ENCODE measurements around the gene GET3. TPM values are rescaled to one million over a fixed set of nuclear protein-coding genes. Genes with fewer than 3 reads are reported as not detected.

GET3 gene
- total RNA-seq, 1 experiment from 2014 or later = 110 TPM

DNA sequence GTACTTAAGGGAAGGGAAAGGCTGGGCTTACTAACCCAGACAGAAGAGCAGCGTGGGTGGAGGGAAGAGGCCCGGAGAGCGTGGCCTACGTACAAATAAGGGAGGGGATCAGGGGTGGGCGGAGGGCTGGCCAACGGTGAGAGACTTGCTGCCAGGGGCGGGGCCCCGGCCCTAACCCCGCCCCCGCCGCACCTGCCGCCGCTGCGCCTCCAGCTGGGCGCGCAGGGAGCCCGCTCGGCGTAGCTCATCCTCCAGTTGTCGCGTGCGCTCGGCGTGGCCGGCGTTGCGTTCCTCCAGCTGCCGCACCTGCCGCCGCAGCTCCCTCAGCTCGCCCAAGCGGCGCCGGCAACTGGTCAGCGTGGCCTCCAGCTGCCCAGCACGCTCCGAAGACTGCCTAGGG is 32.4 kb downstream of the GET3 start (continued):
- TF ChIP-seq, protein P1, sequence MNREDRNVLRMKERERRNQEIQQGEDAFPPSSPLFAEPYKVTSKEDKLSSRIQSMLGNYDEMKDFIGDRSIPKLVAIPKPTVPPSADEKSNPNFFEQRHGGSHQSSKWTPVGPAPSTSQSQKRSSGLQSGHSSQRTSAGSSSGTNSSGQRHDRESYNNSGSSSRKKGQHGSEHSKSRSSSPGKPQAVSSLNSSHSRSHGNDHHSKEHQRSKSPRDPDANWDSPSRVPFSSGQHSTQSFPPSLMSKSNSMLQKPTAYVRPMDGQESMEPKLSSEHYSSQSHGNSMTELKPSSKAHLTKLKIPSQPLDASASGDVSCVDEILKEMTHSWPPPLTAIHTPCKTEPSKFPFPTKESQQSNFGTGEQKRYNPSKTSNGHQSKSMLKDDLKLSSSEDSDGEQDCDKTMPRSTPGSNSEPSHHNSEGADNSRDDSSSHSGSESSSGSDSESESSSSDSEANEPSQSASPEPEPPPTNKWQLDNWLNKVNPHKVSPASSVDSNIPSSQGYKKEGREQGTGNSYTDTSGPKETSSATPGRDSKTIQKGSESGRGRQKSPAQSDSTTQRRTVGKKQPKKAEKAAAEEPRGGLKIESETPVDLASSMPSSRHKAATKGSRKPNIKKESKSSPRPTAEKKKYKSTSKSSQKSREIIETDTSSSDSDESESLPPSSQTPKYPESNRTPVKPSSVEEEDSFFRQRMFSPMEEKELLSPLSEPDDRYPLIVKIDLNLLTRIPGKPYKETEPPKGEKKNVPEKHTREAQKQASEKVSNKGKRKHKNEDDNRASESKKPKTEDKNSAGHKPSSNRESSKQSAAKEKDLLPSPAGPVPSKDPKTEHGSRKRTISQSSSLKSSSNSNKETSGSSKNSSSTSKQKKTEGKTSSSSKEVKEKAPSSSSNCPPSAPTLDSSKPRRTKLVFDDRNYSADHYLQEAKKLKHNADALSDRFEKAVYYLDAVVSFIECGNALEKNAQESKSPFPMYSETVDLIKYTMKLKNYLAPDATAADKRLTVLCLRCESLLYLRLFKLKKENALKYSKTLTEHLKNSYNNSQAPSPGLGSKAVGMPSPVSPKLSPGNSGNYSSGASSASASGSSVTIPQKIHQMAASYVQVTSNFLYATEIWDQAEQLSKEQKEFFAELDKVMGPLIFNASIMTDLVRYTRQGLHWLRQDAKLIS (CRISPR knock-in tag; IDR thresholded peaks at IDR 0.05; ENCODE audit: borderline replicate concordance) = no peak
- TF ChIP-seq TCF7 (CRISPR knock-in tag; IDR thresholded peaks at IDR 0.05; ENCODE audit: low read depth) (no peak), ZNF423 (CRISPR knock-in tag; IDR thresholded peaks at IDR 0.05) (no peak), NR2C2 (CRISPR knock-in tag; IDR thresholded peaks at IDR 0.05) (no peak), IRF2 (CRISPR knock-in tag; IDR thresholded peaks at IDR 0.05; ENCODE audit: borderline replicate concordance, low read depth) (no peak), ZNF121 (CRISPR knock-in tag; IDR thresholded peaks at IDR 0.05) (no peak), ZBTB21 (CRISPR knock-in tag; IDR thresholded peaks at IDR 0.05; ENCODE audit: borderline replicate concordance) (peak; percentile 64; the same call in 1 of the 2 replicates), CREM (CRISPR knock-in tag; IDR thresholded peaks at IDR 0.05) (no peak), RELA (CRISPR knock-in tag; IDR thresholded peaks at IDR 0.05; ENCODE audit: borderline replicate concordance) (0 out of 2 replicates have a peak, but pooled peaks have one; percentile 68), ESRRA (CRISPR knock-in tag; IDR thresholded peaks at IDR 0.05; ENCODE audit: borderline replicate concordance) (no peak; the same call in 1 of the 2 replicates), ZNF671 (CRISPR knock-in tag; IDR thresholded peaks at IDR 0.05) (no peak), MYBL2 (CRISPR knock-in tag; IDR thresholded peaks at IDR 0.05) (no peak), ZNF219 (CRISPR knock-in tag; IDR thresholded peaks at IDR 0.05; ENCODE audit: borderline replicate concordance) (no peak), SP1 (CRISPR knock-in tag; conservative IDR thresholded peaks at IDR 0.05) (peak; percentile 91), ELF4 (CRISPR knock-in tag; IDR thresholded peaks at IDR 0.05; ENCODE audit: low read depth) (no peak), FOXJ3 (CRISPR knock-in tag; IDR thresholded peaks at IDR 0.05; ENCODE audit: borderline replicate concordance) (no peak), ZNF416 (CRISPR knock-in tag; IDR thresholded peaks at IDR 0.05) (no peak), ZNF396 (CRISPR knock-in tag; IDR thresholded peaks at IDR 0.05; ENCODE audit: borderline replicate concordance) (no peak)
- TF ChIP-seq, protein P2, sequence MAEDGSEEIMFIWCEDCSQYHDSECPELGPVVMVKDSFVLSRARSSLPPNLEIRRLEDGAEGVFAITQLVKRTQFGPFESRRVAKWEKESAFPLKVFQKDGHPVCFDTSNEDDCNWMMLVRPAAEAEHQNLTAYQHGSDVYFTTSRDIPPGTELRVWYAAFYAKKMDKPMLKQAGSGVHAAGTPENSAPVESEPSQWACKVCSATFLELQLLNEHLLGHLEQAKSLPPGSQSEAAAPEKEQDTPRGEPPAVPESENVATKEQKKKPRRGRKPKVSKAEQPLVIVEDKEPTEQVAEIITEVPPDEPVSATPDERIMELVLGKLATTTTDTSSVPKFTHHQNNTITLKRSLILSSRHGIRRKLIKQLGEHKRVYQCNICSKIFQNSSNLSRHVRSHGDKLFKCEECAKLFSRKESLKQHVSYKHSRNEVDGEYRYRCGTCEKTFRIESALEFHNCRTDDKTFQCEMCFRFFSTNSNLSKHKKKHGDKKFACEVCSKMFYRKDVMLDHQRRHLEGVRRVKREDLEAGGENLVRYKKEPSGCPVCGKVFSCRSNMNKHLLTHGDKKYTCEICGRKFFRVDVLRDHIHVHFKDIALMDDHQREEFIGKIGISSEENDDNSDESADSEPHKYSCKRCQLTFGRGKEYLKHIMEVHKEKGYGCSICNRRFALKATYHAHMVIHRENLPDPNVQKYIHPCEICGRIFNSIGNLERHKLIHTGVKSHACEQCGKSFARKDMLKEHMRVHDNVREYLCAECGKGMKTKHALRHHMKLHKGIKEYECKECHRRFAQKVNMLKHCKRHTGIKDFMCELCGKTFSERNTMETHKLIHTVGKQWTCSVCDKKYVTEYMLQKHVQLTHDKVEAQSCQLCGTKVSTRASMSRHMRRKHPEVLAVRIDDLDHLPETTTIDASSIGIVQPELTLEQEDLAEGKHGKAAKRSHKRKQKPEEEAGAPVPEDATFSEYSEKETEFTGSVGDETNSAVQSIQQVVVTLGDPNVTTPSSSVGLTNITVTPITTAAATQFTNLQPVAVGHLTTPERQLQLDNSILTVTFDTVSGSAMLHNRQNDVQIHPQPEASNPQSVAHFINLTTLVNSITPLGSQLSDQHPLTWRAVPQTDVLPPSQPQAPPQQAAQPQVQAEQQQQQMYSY (CRISPR knock-in tag; IDR thresholded peaks at IDR 0.05) = peak; percentile 24; the same call in 1 of the 2 replicates
- TF ChIP-seq, protein P3, sequence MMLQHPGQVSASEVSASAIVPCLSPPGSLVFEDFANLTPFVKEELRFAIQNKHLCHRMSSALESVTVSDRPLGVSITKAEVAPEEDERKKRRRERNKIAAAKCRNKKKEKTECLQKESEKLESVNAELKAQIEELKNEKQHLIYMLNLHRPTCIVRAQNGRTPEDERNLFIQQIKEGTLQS (CRISPR knock-in tag; conservative IDR thresholded peaks at IDR 0.05) = no peak
- TF ChIP-seq, protein P4, sequence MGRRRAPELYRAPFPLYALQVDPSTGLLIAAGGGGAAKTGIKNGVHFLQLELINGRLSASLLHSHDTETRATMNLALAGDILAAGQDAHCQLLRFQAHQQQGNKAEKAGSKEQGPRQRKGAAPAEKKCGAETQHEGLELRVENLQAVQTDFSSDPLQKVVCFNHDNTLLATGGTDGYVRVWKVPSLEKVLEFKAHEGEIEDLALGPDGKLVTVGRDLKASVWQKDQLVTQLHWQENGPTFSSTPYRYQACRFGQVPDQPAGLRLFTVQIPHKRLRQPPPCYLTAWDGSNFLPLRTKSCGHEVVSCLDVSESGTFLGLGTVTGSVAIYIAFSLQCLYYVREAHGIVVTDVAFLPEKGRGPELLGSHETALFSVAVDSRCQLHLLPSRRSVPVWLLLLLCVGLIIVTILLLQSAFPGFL (CRISPR knock-in tag; IDR thresholded peaks at IDR 0.05; ENCODE audit: borderline replicate concordance) = no peak
- TF ChIP-seq, protein P5, sequence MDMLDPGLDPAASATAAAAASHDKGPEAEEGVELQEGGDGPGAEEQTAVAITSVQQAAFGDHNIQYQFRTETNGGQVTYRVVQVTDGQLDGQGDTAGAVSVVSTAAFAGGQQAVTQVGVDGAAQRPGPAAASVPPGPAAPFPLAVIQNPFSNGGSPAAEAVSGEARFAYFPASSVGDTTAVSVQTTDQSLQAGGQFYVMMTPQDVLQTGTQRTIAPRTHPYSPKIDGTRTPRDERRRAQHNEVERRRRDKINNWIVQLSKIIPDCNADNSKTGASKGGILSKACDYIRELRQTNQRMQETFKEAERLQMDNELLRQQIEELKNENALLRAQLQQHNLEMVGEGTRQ (CRISPR knock-in tag; IDR thresholded peaks at IDR 0.05) = no peak; the same call in 1 of the 2 replicates
- TF ChIP-seq, protein P6, sequence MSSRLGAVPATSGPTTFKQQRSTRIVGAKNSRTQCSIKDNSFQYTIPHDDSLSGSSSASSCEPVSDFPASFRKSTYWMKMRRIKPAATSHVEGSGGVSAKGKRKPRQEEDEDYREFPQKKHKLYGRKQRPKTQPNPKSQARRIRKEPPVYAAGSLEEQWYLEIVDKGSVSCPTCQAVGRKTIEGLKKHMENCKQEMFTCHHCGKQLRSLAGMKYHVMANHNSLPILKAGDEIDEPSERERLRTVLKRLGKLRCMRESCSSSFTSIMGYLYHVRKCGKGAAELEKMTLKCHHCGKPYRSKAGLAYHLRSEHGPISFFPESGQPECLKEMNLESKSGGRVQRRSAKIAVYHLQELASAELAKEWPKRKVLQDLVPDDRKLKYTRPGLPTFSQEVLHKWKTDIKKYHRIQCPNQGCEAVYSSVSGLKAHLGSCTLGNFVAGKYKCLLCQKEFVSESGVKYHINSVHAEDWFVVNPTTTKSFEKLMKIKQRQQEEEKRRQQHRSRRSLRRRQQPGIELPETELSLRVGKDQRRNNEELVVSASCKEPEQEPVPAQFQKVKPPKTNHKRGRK (CRISPR knock-in tag; IDR thresholded peaks at IDR 0.05; ENCODE audit: borderline replicate concordance) = no peak
- TF ChIP-seq, protein P7, sequence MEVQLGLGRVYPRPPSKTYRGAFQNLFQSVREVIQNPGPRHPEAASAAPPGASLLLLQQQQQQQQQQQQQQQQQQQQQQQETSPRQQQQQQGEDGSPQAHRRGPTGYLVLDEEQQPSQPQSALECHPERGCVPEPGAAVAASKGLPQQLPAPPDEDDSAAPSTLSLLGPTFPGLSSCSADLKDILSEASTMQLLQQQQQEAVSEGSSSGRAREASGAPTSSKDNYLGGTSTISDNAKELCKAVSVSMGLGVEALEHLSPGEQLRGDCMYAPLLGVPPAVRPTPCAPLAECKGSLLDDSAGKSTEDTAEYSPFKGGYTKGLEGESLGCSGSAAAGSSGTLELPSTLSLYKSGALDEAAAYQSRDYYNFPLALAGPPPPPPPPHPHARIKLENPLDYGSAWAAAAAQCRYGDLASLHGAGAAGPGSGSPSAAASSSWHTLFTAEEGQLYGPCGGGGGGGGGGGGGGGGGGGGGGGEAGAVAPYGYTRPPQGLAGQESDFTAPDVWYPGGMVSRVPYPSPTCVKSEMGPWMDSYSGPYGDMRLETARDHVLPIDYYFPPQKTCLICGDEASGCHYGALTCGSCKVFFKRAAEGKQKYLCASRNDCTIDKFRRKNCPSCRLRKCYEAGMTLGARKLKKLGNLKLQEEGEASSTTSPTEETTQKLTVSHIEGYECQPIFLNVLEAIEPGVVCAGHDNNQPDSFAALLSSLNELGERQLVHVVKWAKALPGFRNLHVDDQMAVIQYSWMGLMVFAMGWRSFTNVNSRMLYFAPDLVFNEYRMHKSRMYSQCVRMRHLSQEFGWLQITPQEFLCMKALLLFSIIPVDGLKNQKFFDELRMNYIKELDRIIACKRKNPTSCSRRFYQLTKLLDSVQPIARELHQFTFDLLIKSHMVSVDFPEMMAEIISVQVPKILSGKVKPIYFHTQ (CRISPR knock-in tag; IDR thresholded peaks at IDR 0.05) = no peak
